ENCODE measurements around the gene FUNDC2. TPM values are rescaled to one million over a fixed set of nuclear protein-coding genes. Genes with fewer than 3 reads are reported as not detected.

The FUNDC2 gene
- total RNA-seq, 1 donor from 2014 or later: 207 TPM

- intact Hi-C loops (cut with DNase I): no loop called here
- DNase-seq (ENCODE audit: low spot score): no peak
Measured at GRCh38 chrX:155020591-155020990, 6.1 kb upstream of the FUNDC2 start.

GRCh38 chrX:155022585-155022984 is 4.1 kb upstream of the FUNDC2 start, which contains the start of gene F8:
Gene F8 (minus strand): TSS chrX:155022723. CDS start chrX:155022552, 171 bp downstream.
- no peak for DNase-seq (ENCODE audit: low spot score)
- intact Hi-C loops (cut with DNase I): no loop called here

GRCh38 chrX:155023907-155024833 is 2.5 kb upstream of the FUNDC2 start:
- intact Hi-C loops (cut with DNase I): no loop called here
- no peak for DNase-seq (ENCODE audit: low spot score)

GRCh38 chrX:155026420-155026726 is 271 bp upstream of the FUNDC2 start:
- DNase-seq (ENCODE audit: low spot score): no peak
- intact Hi-C loops (cut with DNase I): loop anchor here (2.0 kb wide), 1 partner anchor 44 kb away; the partner anchor contains the start of genes BRCC3, CMC4 and MTCP1

- intact Hi-C loops (cut with DNase I): loop anchor here (2.0 kb wide), 1 partner anchor 43 kb away; the partner anchor contains the start of genes BRCC3, CMC4 and MTCP1
- DNase-seq (ENCODE audit: low spot score): no peak
Measured at GRCh38 chrX:155027509-155028066, 944 bp downstream of the FUNDC2 start.

GRCh38 chrX:155028129-155028528 is 1.5 kb downstream of the FUNDC2 start:
- intact Hi-C loops (cut with DNase I): no loop called here
- no peak for DNase-seq (ENCODE audit: low spot score)

- no peak for DNase-seq (ENCODE audit: low spot score)
- intact Hi-C loops (cut with DNase I): no loop called here
Measured at GRCh38 chrX:155028877-155029291, 2.2 kb downstream of the FUNDC2 start.

- DNase-seq (ENCODE audit: low spot score): no peak
- intact Hi-C loops (cut with DNase I): no loop called here
Measured at GRCh38 chrX:155031657-155032056, 5.0 kb downstream of the FUNDC2 start.

GRCh38 chrX:155035688-155036087 is 9.0 kb downstream of the FUNDC2 start:
- DNase-seq (ENCODE audit: low spot score): no peak
- intact Hi-C loops (cut with DNase I): no loop called here

- no peak for DNase-seq (ENCODE audit: low spot score)
- intact Hi-C loops (cut with DNase I): no loop called here
Measured at GRCh38 chrX:155046129-155046810, 19.6 kb downstream of the FUNDC2 start.

GRCh38 chrX:155046811-155047528 is 20.3 kb downstream of the FUNDC2 start:
- no peak for DNase-seq (ENCODE audit: low spot score)
- intact Hi-C loops (cut with DNase I): no loop called here

GRCh38 chrX:155048977-155049619 is 22.5 kb downstream of the FUNDC2 start:
- no peak for DNase-seq (ENCODE audit: low spot score)
- intact Hi-C loops (cut with DNase I): no loop called here

- intact Hi-C loops (cut with DNase I): no loop called here
- no peak for DNase-seq (ENCODE audit: low spot score)
Measured at GRCh38 chrX:155052738-155053498, 26.3 kb downstream of the FUNDC2 start.

GRCh38 chrX:155053656-155054055 is 27.0 kb downstream of the FUNDC2 start:
- intact Hi-C loops (cut with DNase I): no loop called here
- DNase-seq (ENCODE audit: low spot score): no peak

GRCh38 chrX:155054255-155054654 is 27.6 kb downstream of the FUNDC2 start:
- no peak for DNase-seq (ENCODE audit: low spot score)
- intact Hi-C loops (cut with DNase I): no loop called here

- intact Hi-C loops (cut with DNase I): no loop called here
- no peak for DNase-seq (ENCODE audit: low spot score)
Measured at GRCh38 chrX:155055494-155055893, 28.9 kb downstream of the FUNDC2 start.

GRCh38 chrX:155056471-155056870 is 29.8 kb downstream of the FUNDC2 start:
- intact Hi-C loops (cut with DNase I): no loop called here
- no peak for DNase-seq (ENCODE audit: low spot score)
